Left lung (tissue), 10 donors: ENCODE data around the gene OR7A10. TPM values are rescaled to one million over a fixed set of nuclear protein-coding genes. Genes with fewer than 3 reads are reported as not detected.

Experiments
- ATAC-seq: fragments of 200-7000 bp; cut with Tn5 transposase; one replicate; pipeline ENCODE4 v1.9.1; 2020; ENCODE audit warnings: moderate library complexity
- DNase-seq, 4 donors: peaks; one replicate each; pipeline ENCODE4 v3.0.0-alpha.2; 2013 to 2020
- H3K27ac ChIP-seq, 2 donors: fragments of 200-600 bp; sonication (generic) in 1 of 2; one replicate each; pipeline versions ENCODE4 v1.5.0 to v1.8.0; 2020 to 2021
- H3K27me3 ChIP-seq, 2 donors: fragments of 200-600 bp; sonication (generic) in 1 of 2; one replicate each; pipeline versions ENCODE4 v1.5.0 to v1.8.0; 2020 to 2021
- H3K36me3 ChIP-seq, 2 donors: fragments of 200-600 bp; sonication (generic) in 1 of 2; one replicate each; pipeline versions ENCODE4 v1.5.0 to v1.8.0; 2020 to 2021
- H3K4me1 ChIP-seq, 2 donors: fragments of 200-600 bp; one replicate each; pipeline ENCODE4 v1.8.0; 2021
- H3K4me3 ChIP-seq, 2 donors: fragments of 200-600 bp; sonication (generic) in 1 of 2; one replicate each; pipeline versions ENCODE4 v1.5.0 to v1.8.0; 2020 to 2021; ENCODE audit warnings: mild to moderate bottlenecking in 1 of 2
- H3K9me3 ChIP-seq, 2 donors: fragments of 200-600 bp; sonication (generic) in 1 of 2; one replicate each; pipeline versions ENCODE4 v1.5.0 to v1.8.0; 2020 to 2021
- CTCF ChIP-seq, 2 donors: fragments of 200-600 bp; sonication (generic) in 1 of 2; IDR thresholded peaks; one replicate each; pipeline versions ENCODE4 v1.5.0 to v1.8.0; 2021; ENCODE audit warnings: antibody characterized with exemption in 2 of 2
- intact Hi-C, 2 donors: fragments of 100-400 bp; cut with DNase I; formaldehyde crosslinking; loops; one replicate each; pipeline versions ENCODE4 v1.11.2 to v1.14.2; 2022
- polyA plus RNA-seq, 6 donors: library from polyadenylated mRNA; unstranded; fragments of 120-200 nt; gene quantifications; one replicate each; pipeline ENCODE4 v1.2.1, GENCODE V29; 2013; ENCODE audit not compliant: insufficient read length in 6 of 6
- total RNA-seq, 2 donors: library from RNA; stranded (reverse); fragmentation: NEBNext Ultra II Directional; extraction: Animal tissue kit (Norgen Biotek cat#: 25700); gene quantifications; one replicate each; pipeline ENCODE4 v1.2.1, GENCODE V29; 2021
- donor health status: DM: no; HTN: yes; CAD: no.
- donor health status: DM: no; HTN: no; CAD: no.

OR7A10 gene
- total and polyA plus RNA-seq, 8 donors = not detected

DNA sequence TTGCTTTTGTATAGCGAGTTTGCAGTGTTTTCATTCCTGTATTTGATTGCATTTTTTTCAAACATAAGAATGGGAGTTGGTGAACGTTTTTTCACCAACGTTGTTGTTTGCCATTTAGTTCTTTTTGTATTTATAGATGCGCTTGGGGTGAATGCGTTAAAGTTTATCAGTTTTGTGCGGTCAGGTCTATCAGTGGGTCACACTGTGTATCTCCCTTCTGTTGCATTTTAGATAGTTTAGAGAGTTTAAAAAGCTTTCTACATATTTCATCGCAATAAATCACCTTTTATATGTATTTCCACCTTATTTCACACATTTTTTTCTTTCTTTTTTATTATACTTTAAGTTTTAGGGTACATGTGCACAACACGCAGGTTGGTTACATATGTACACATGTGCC lies 30.1 kb downstream of the OR7A10 start:
- Histone ChIP-seq H3K36me3 (no peaks in the 10 kb centered on the region), H3K4me1 (no peaks in the 10 kb centered on the region), H3K4me3 (no peak overlapping the region), H3K9me3 (no peaks in the 10 kb centered on the region), H3K27me3 (peaks cover 0 to 7% of the 10 kb centered on the region in 2 donors), H3K27ac (no peak overlapping the region)
- ATAC-seq (no peak), DNase-seq (no peak)
- no peak for TF ChIP-seq CTCF (IDR thresholded peaks at IDR 0.05)
- intact Hi-C loops = no loop called here

DNA sequence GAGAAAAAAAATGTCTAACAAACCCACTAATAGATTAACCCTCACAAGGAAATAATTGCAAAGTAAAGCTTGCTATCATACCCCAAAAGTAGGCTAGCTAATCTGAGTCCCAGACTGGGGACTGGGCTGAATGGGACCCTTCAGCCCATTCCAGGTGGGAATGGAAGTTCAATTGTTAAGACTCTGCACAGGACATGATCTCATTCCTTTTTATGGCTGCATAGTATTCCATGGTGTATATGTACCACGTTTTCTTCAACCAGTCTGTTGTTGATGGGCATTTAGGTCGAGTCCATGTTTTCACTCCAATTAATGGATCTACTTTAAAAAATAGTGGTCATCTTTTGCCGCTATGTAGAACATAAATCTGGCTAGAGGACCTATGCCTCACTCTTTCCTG lies 31.7 kb downstream of the OR7A10 start:
- Histone ChIP-seq H3K27me3 (no peaks in the 10 kb centered on the region), H3K36me3 (no peaks in the 10 kb centered on the region), H3K4me1 (no peaks in the 10 kb centered on the region), H3K4me3 (no peak overlapping the region), H3K27ac (no peak overlapping the region), H3K9me3 (no peaks in the 10 kb centered on the region)
- TF ChIP-seq CTCF (IDR thresholded peaks at IDR 0.05) = no peak
- DNase-seq (no peak), ATAC-seq (no peak)
- intact Hi-C loops = no loop called here

- ATAC-seq = no peak
- Histone ChIP-seq H3K36me3 (no peaks in the 10 kb centered on the region), H3K9me3 (no peaks in the 10 kb centered on the region), H3K4me1 (no peaks in the 10 kb centered on the region), H3K27ac (no peak overlapping the region), H3K27me3 (no peaks in the 10 kb centered on the region), H3K4me3 (no peak overlapping the region)
- TF ChIP-seq CTCF (IDR thresholded peaks at IDR 0.05) = no peak
- peak in 1 of 4 donors; percentile 10 for DNase-seq
- intact Hi-C loops = no loop called here
These were observed 33.6 kb downstream of the OR7A10 start for GRCh38 chr19:14814982-14815652.

- H3K27me3 ChIP-seq = no peaks in the 10 kb centered on the region
- H3K9me3 ChIP-seq = no peaks in the 10 kb centered on the region
- no peak overlapping the region for H3K27ac ChIP-seq
- H3K36me3 ChIP-seq = no peaks in the 10 kb centered on the region
- ATAC-seq (peak; percentile 84), DNase-seq (no peak)
- no peak overlapping the region for H3K4me3 ChIP-seq
- no peaks in the 10 kb centered on the region for H3K4me1 ChIP-seq
- intact Hi-C loops = no loop called here
- TF ChIP-seq CTCF (IDR thresholded peaks at IDR 0.05) = no peak
These were observed 39.3 kb downstream of the OR7A10 start for GRCh38 chr19:14809272-14810057.

GRCh38 chr19:14804765-14805164 lies 44.0 kb downstream of the OR7A10 start:
- intact Hi-C loops = no loop called here
- Histone ChIP-seq H3K27ac (no peak overlapping the region), H3K36me3 (no peaks in the 10 kb centered on the region), H3K9me3 (no peaks in the 10 kb centered on the region), H3K27me3 (no peaks in the 10 kb centered on the region), H3K4me1 (no peaks in the 10 kb centered on the region), H3K4me3 (no peak overlapping the region)
- ATAC-seq (no peak), DNase-seq (no peak)
- TF ChIP-seq CTCF (IDR thresholded peaks at IDR 0.05) = no peak
